Nephron (organoid): ENCODE data around the gene NBEA.

Source experiments
- H3K27ac Mint-ChIP-seq, 3 experiments: 2 replicates each; pipeline ENCODE4 v1.8.0; 2020; ENCODE audit warnings: mixed read lengths in 3 of 3, mild to moderate bottlenecking in 2 of 3, moderate library complexity in 1 of 3
- H3K27me3 Mint-ChIP-seq: 2 replicates; pipeline ENCODE4 v1.8.0; 2021; ENCODE audit warnings: low read depth, mild to moderate bottlenecking, moderate library complexity, mixed read lengths
- H3K36me3 Mint-ChIP-seq: 2 replicates; pipeline ENCODE4 v1.8.0; 2020; ENCODE audit warnings: low read depth, mixed read lengths
- H3K4me1 Mint-ChIP-seq: 2 replicates; pipeline ENCODE4 v1.8.0; 2020; ENCODE audit warnings: mixed read lengths
- H3K4me3 Mint-ChIP-seq, 3 experiments: 2 replicates each; pipeline ENCODE4 v1.8.0; 2020; ENCODE audit warnings: mild to moderate bottlenecking in 3 of 3, mixed read lengths in 3 of 3, moderate library complexity in 2 of 3
- H3K9me3 Mint-ChIP-seq: 2 replicates; pipeline ENCODE4 v1.8.0; 2020; ENCODE audit warnings: mixed read lengths
- CTCF ChIP-seq, 3 experiments: fragments of 200-600 bp; sonication (generic); IDR thresholded peaks; one replicate each; pipeline ENCODE4 v1.5.0; 2021; ENCODE audit warnings: antibody characterized with exemption in 3 of 3; ENCODE audit not compliant: unreplicated experiment in 3 of 3

Gene NBEA

GRCh38 chr13:35716729-35717128 is 774.7 kb downstream of the NBEA start:
- peaks cover 26% of the 10 kb centered on the region for H3K27me3 Mint-ChIP-seq

GRCh38 chr13:35718084-35718483 is 776.0 kb downstream of the NBEA start:
- TF ChIP-seq CTCF (IDR thresholded peaks at IDR 0.05; ENCODE audit: unreplicated experiment in 3 of 3): no peak
- no peaks in the 10 kb centered on the region for H3K36me3 Mint-ChIP-seq
- no peak overlapping the region for H3K27ac Mint-ChIP-seq
- H3K9me3 Mint-ChIP-seq: no peaks in the 10 kb centered on the region
- no peak overlapping the region for H3K4me3 Mint-ChIP-seq
- H3K4me1 Mint-ChIP-seq: peaks cover 45% of the 10 kb centered on the region
- H3K27me3 Mint-ChIP-seq: peaks cover 26% of the 10 kb centered on the region

More at GRCh38 chr13:35716729-35717128, 774.7 kb downstream of the NBEA start:
- Mint-ChIP-seq H3K4me3 (no peak overlapping the region), H3K27ac (no peak overlapping the region), H3K36me3 (no peaks in the 10 kb centered on the region), H3K9me3 (no peaks in the 10 kb centered on the region), H3K4me1 (peaks cover 40% of the 10 kb centered on the region)
- TF ChIP-seq CTCF (IDR thresholded peaks at IDR 0.05; ENCODE audit: unreplicated experiment in 3 of 3): no peak

- Mint-ChIP-seq H3K36me3 (no peaks in the 10 kb centered on the region), H3K9me3 (no peaks in the 10 kb centered on the region), H3K4me3 (no peak overlapping the region), H3K4me1 (peaks cover 48% of the 10 kb centered on the region), H3K27me3 (peaks cover 26% of the 10 kb centered on the region), H3K27ac (no peak overlapping the region)
- TF ChIP-seq CTCF (IDR thresholded peaks at IDR 0.05; ENCODE audit: unreplicated experiment in 3 of 3): no peak
Observed at GRCh38 chr13:35720290-35720689, 778.2 kb downstream of the NBEA start.

- H3K27ac Mint-ChIP-seq: peak overlapping the region in 1 of 3 experiments; percentile 41
- H3K4me3 Mint-ChIP-seq: peak overlapping the region; percentile 4 to 15 (median 4)
- peaks cover 24% of the 10 kb centered on the region for H3K27me3 Mint-ChIP-seq
- H3K9me3 Mint-ChIP-seq: no peaks in the 10 kb centered on the region
- peaks cover 42% of the 10 kb centered on the region for H3K4me1 Mint-ChIP-seq
- no peaks in the 10 kb centered on the region for H3K36me3 Mint-ChIP-seq
- TF ChIP-seq CTCF (IDR thresholded peaks at IDR 0.05; ENCODE audit: unreplicated experiment in 3 of 3): peak; percentile 96 to 99 (median 97)
Observed at GRCh38 chr13:35720690-35721554, 778.9 kb downstream of the NBEA start.
